OCI-LY7 (cell line): Measurements from ENCODE around the gene SCYGR7. TPM values are rescaled to one million over a fixed set of nuclear protein-coding genes. Genes with fewer than 3 reads are reported as not detected.

Experiments
- BruUV-seq: library from RNA; stranded (reverse); fragments of 400-500 nt; replicated peaks from 2 replicates; lab custom pipeline; 2021; lab: Mats Ljungman, UMichigan
- CTCF ChIA-PET: fragments of 300-600 bp; sonication (Branson Sonifier 250); formaldehyde crosslinking; loops from one replicate; lab custom pipeline; 2022; ENCODE audit warnings: antibody characterized with exemption; ENCODE audit not compliant: unreplicated experiment; lab: Charles Lee
- POLR2A ChIA-PET: fragments of 300-600 bp; sonication (Branson Sonifier 250); formaldehyde crosslinking; loops from one replicate; lab custom pipeline; 2022; ENCODE audit warnings: antibody characterized with exemption; lab: Charles Lee
- DNase-seq: peaks from one replicate; pipeline ENCODE4 v3.0.0-alpha.2; 2015; ENCODE audit warnings: low spot score
- H2AFZ ChIP-seq: fragments of 200-600 bp; sonication (generic), shearing (Covaris generic); 2 replicates; pipeline ENCODE4 v1.6.1; 2014; ENCODE audit warnings: mild to moderate bottlenecking, antibody characterized with exemption, low read length, moderate library complexity
- H3K27ac ChIP-seq: fragments of 200-600 bp; sonication (generic); 2 replicates; pipeline ENCODE4 v1.5.1; 2014; ENCODE audit warnings: mixed run types, low read depth, mild to moderate bottlenecking, moderate library complexity, low read length, inconsistent platforms; ENCODE audit not compliant: poor library complexity, severe bottlenecking
- H3K36me3 ChIP-seq: fragments of 200-600 bp; sonication (generic); 2 replicates; pipeline ENCODE4 v1.6.1; 2014; ENCODE audit warnings: mild to moderate bottlenecking, antibody characterized with exemption, low read length, moderate library complexity, mixed read lengths; ENCODE audit not compliant: insufficient read depth
- H3K4me1 ChIP-seq: fragments of 200-600 bp; sonication (generic); 2 replicates; pipeline ENCODE4 v1.5.1; 2014; ENCODE audit warnings: mild to moderate bottlenecking, low read length; ENCODE audit not compliant: insufficient read depth, poor library complexity, severe bottlenecking
- H3K4me2 ChIP-seq: fragments of 200-600 bp; sonication (generic); 2 replicates; pipeline ENCODE4 v1.6.1; 2014; ENCODE audit warnings: mild to moderate bottlenecking, low read length
- H3K4me3 ChIP-seq: fragments of 200-600 bp; sonication (generic); 2 replicates; pipeline ENCODE4 v1.5.1; 2014; ENCODE audit warnings: mild to moderate bottlenecking, low read depth, low read length; ENCODE audit not compliant: poor library complexity, severe bottlenecking
- H3K79me2 ChIP-seq: fragments of 200-600 bp; sonication (generic); 2 replicates; pipeline ENCODE4 v1.6.1; 2016; ENCODE audit warnings: low read depth, mild to moderate bottlenecking, low read length, moderate library complexity, mixed read lengths; ENCODE audit not compliant: insufficient read depth
- H3K9me2 ChIP-seq: fragments of 200-600 bp; sonication (generic); 2 replicates; pipeline ENCODE4 v1.6.1; 2016; ENCODE audit warnings: mild to moderate bottlenecking, low read length, mixed read lengths; ENCODE audit not compliant: insufficient read depth
- H3K9me3 ChIP-seq: fragments of 200-600 bp; sonication (generic); 2 replicates; pipeline ENCODE4 v1.6.1; 2014; ENCODE audit warnings: mild to moderate bottlenecking, mixed run types, low read length, mixed read lengths
- H4K20me1 ChIP-seq: fragments of 200-600 bp; sonication (generic); 2 replicates; pipeline ENCODE4 v1.6.1; 2014; ENCODE audit warnings: mild to moderate bottlenecking, antibody characterized with exemption, low read length, moderate library complexity, mixed read lengths; ENCODE audit not compliant: insufficient read depth
- EZH2phosphoT487 ChIP-seq: fragments of 200-600 bp; sonication (generic); IDR thresholded peaks from 2 replicates; pipeline ENCODE4 v1.6.1; 2018; ENCODE audit warnings: low read depth, borderline replicate concordance, mild to moderate bottlenecking, mixed run types, antibody characterized with exemption, low read length, moderate library complexity, mixed read lengths
- intact Hi-C: fragments of 100-400 bp; cut with micrococcal nuclease; formaldehyde crosslinking; loops from one replicate; pipeline ENCODE4 v1.10.0; 2022; ENCODE audit not compliant: unreplicated experiment
- total RNA-seq, 2 experiments: library from RNA; depleted of rRNA in 1 of 2; stranded (reverse); fragments of >200 nt in 1 of 2; shearing (Covaris generic) in 1 of 2; gene quantifications; 2 replicates each; pipeline ENCODE4 v1.2.3, GENCODE V29; 2014 to 2022
- TF ChIP-seq, protein P1 (sequence below): fragments of 200-600 bp; sonication (generic); conservative IDR thresholded peaks from 2 replicates; pipeline ENCODE4 v1.5.1; 2014; ENCODE audit warnings: mild to moderate bottlenecking, antibody characterized with exemption, low read length, moderate library complexity, mixed read lengths

SCYGR7 gene
- total RNA-seq, 2 experiments from 2014 or later = not detected

DNA sequence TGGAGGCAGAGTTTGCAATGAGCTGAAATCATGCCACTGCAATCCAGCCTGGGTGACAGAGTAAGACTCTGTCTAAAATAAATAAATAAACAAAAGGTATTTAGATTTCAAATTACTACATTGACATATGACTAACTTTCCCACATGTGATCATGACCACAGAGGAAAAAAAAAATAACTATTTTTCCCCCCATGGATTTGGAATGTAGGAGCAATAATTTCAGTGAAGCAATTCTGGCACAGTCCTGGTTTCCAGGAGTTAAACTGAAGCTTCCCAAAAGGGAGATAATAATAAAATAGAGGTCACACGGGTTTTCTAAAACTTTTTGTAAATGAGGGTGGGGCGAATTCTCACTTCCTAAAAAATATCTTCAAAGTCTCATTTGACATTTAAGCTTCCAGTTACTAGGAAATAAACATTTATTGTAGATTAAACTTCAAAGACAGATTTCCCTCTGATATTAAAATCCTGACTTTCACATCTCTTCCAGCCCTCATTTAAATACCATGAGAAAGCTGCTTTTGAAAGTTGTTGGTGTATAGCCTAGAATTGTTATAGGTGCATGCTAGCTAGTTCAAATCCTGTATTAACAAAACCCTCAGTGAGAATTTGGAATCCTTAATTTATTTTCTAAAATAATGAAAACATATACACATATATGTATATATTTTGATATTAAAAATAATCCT is 31.0 kb upstream of the SCYGR7 start:
- no TSS peak for BruUV-seq
- no peaks in the 10 kb centered on the region for H3K9me3 ChIP-seq
- H3K36me3 ChIP-seq = no peaks in the 10 kb centered on the region
- no peak overlapping the region for H2AFZ ChIP-seq
- no peak overlapping the region for H3K27ac ChIP-seq
- no peaks in the 10 kb centered on the region for H4K20me1 ChIP-seq
- H3K4me1 ChIP-seq = no peaks in the 10 kb centered on the region
- H3K9me2 ChIP-seq = no peaks in the 10 kb centered on the region
- no peak overlapping the region for H3K4me2 ChIP-seq
- ChIA-PET POLR2A (no interaction called here), CTCF (no interaction called here)
- H3K79me2 ChIP-seq = no peaks in the 10 kb centered on the region
- DNase-seq = no peak
- H3K4me3 ChIP-seq = no peak overlapping the region
- intact Hi-C loops = no loop called here
- TF ChIP-seq EZH2phosphoT487 = no peak
- TF ChIP-seq, protein P1, sequence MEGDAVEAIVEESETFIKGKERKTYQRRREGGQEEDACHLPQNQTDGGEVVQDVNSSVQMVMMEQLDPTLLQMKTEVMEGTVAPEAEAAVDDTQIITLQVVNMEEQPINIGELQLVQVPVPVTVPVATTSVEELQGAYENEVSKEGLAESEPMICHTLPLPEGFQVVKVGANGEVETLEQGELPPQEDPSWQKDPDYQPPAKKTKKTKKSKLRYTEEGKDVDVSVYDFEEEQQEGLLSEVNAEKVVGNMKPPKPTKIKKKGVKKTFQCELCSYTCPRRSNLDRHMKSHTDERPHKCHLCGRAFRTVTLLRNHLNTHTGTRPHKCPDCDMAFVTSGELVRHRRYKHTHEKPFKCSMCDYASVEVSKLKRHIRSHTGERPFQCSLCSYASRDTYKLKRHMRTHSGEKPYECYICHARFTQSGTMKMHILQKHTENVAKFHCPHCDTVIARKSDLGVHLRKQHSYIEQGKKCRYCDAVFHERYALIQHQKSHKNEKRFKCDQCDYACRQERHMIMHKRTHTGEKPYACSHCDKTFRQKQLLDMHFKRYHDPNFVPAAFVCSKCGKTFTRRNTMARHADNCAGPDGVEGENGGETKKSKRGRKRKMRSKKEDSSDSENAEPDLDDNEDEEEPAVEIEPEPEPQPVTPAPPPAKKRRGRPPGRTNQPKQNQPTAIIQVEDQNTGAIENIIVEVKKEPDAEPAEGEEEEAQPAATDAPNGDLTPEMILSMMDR = no peak

DNA sequence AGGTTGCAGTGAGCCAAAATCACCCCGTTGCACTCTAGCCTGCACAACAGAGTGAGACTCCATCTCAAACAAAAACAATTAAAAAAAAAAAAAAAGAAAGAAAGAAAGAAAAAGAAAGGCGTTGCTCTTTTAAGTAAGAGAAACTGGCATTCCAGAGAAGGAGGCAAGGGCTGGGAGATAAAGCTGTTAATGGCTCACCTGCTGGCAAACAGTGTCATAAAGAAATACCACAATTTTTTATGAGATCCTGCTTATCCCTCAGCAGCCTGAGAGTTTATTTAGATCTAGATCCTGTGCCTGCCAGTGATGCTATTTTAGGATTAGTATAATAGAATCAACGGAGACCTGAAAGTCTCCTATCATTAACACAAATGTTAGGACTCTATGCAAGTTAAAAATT is 26.6 kb upstream of the SCYGR7 start:
- H4K20me1 ChIP-seq = no peaks in the 10 kb centered on the region
- BruUV-seq = no TSS peak
- no peak for DNase-seq
- no peak overlapping the region for H3K4me2 ChIP-seq
- no peak overlapping the region for H2AFZ ChIP-seq
- no peaks in the 10 kb centered on the region for H3K9me3 ChIP-seq
- ChIA-PET CTCF (no interaction called here), POLR2A (no interaction called here)
- no peaks in the 10 kb centered on the region for H3K79me2 ChIP-seq
- no peak overlapping the region for H3K4me3 ChIP-seq
- TF ChIP-seq EZH2phosphoT487 = no peak
- TF ChIP-seq, protein P1 = no peak
- no peak overlapping the region for H3K27ac ChIP-seq
- no peaks in the 10 kb centered on the region for H3K36me3 ChIP-seq
- intact Hi-C loops = no loop called here
- no peaks in the 10 kb centered on the region for H3K4me1 ChIP-seq
- no peaks in the 10 kb centered on the region for H3K9me2 ChIP-seq

DNA sequence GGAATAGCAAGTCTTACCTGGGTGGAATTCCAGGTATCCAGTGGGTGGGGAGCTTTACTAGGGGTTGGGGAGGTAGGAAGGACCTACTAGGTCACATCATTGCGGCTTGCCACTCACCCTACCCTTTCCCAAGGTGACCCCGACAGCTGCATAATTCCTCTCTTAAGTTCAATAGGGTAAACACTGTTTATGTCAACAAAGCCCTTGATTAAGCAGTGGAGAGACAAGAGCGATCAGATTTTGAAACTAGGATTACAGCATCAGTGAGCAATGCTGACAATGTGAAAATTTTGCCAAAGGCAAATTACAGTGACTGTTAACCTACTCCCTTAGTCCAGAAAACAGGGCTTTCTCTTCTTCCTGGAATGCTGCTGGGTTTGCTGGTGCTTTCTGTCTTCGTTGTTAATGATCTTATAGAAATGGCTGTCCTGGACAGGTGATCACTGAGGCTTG is 24.8 kb upstream of the SCYGR7 start:
- no TSS peak for BruUV-seq
- no peak overlapping the region for H2AFZ ChIP-seq
- CTCF ChIA-PET = no interaction called here
- no peaks in the 10 kb centered on the region for H4K20me1 ChIP-seq
- intact Hi-C loops = no loop called here
- no peaks in the 10 kb centered on the region for H3K36me3 ChIP-seq
- no peak overlapping the region for H3K27ac ChIP-seq
- no peak for DNase-seq
- H3K4me1 ChIP-seq = no peaks in the 10 kb centered on the region
- no peak overlapping the region for H3K4me2 ChIP-seq
- no peaks in the 10 kb centered on the region for H3K9me2 ChIP-seq
- H3K9me3 ChIP-seq = no peaks in the 10 kb centered on the region
- POLR2A ChIA-PET = no interaction called here
- no peaks in the 10 kb centered on the region for H3K79me2 ChIP-seq
- no peak overlapping the region for H3K4me3 ChIP-seq
- no peak for TF ChIP-seq EZH2phosphoT487
- TF ChIP-seq, protein P1 = no peak
